GM15510 (cell line): ENCODE measurements around the gene SPRED3.

Experiments
- POLR2A ChIP-seq: IDR thresholded peaks from 3 replicates; pipeline ENCODE4 v1.6.1; 2011; ENCODE audit warnings: borderline replicate concordance; ENCODE audit not compliant: insufficient read length; ENCODE audit errors: extremely low read depth

The SPRED3 gene

GRCh38 chr19:38385804-38386257 is 2.7 kb upstream of the SPRED3 start:
- TF ChIP-seq POLR2A = no peak

DNA sequence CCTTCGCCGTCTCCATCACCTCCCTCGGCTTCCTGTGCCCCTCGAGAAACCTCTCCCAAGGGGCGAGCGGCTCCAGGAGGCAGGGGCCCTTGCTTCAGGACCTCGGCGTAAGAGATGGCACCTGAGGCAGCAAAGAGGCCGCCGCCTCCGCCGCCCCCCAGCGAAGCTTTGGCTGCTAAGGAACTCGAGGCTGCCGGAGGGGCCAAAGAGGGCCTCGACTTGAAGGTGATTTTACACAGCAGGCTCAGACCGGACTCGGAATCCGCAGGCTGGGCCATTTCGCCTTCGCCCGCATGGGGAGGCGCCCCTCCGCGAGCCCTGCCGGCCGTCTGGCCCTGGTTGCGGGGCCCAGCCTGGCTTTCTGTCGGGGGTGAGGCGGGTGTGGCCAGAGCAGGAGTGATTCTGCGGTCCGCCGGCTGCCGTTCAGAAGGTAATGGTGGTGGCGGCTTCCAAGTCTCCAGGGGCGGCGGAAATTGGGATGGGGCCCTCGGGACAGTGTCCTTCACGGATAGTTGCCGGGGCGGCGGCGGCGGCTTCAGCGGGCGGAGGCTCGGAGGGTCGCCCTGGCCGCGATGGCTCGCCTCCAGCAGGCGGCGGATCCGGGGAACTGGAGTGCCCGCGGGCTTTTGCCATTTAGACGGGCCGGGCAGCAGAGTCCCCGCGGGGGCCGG is 2.1 kb upstream of the SPRED3 start:
- TF ChIP-seq POLR2A = no peak

DNA sequence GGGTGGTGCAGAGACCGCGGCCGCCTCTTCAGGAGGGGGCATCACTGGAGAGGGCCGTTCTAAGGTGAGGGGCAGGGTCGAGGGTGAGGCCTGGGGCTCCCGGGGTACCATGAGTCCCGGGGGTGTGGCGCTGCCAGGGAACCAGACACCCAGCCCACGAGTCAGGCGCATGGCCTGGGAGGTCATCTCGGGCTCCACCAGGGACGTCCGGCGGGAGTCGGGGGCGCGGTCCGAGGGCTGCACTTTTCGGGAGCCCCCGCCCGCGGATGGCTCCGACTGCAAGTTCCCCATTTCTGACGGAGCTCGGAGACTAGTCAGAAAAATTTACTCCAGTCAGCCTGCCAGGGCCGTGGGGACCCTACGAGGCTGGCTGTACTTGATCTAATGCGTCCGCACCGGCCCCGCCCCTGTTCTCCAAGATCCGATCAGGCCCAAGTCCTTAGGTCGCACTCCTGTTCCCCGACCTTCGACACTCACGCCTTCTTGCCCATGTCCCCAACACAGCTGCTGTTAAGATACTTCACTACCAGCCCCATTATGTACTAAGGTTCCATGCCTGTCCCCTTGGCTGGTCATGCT is 1.4 kb upstream of the SPRED3 start:
- no peak for TF ChIP-seq POLR2A

DNA sequence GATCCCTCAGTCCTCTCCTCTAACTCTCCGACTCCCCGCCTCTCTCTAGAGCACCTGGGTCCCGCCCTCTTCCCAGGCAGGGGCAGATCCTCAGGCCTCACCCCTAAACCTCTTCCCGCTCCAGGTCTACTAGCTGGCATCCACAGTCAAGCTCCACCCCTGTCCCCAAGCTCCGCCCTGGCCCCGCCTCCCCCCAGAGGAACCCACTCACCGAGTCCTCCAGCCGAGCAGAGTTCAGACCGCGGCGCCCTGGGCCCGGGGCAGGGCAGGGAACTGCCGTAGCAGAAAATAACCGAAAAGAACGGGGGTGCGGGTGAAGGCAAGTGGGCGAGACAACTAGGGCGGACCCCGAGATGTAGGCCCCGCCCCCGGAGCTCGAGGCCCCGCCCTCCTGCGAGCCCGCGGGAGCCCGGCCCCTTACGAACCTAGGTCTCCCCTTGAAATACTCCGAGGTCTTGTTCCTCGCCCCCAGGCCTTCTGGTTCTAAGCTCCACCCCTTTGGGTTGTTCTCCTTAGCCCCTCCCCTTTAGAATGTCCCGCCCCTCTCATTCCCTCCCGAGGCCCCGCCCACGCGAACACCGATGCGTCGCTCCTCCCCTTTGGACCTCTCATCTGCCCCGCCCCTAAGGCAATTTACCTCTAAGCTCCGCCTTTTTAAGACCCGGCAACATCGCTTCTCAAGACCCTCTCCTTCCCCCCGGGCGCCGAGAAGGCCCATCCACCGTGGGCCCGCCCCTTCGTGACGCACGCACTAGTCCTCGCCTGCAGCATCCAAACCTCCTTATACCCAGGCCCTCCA is 748 bp upstream of the SPRED3 start, which contains the start of gene GGN:
GGN (minus strand) TSS at position 485 of the 799 bp plus-strand sequence. CDS start 773 bp downstream, outside the sequence.
- TF ChIP-seq POLR2A = no peak

DNA sequence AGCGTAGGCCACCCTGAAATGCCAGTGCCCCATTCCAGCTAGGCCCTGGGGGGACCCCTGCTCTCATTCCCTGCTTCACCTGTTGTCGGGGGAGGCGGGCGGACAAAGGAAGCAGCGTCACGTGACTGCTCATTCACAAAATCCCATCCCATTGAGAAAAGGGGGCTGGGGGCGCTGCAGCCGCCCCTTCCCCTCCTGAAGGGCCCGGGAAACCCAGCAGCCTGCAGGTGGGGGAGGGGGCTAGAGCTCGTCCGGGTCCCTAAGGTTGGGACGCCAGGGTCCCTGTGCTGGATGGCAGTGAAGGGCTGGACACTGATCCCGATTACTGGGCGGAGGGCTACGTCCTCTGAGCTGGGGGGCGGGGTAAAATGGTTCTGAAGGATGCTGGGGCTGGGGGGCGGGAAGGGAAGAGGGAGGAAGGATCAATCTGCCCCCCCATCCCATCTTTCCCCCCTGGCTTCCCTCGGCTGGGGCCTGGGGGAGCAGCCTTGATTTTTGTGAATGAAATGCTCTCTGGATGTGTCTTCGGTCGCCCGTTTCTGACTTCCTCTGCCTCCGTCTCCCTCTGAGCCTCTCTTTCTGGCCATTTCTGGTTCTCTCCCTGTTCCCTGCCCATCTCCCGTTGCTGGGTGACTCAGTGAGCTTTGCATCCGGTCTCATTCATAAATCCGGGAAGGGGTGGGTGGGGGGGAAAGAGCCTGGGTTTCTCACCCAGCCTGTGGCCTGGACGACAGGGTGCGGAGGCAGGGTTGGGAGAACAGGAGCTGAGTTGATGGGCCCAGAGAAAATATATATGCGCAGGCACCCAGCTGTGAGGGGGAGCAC is 816 bp downstream of the SPRED3 start:
- TF ChIP-seq POLR2A = no peak

DNA sequence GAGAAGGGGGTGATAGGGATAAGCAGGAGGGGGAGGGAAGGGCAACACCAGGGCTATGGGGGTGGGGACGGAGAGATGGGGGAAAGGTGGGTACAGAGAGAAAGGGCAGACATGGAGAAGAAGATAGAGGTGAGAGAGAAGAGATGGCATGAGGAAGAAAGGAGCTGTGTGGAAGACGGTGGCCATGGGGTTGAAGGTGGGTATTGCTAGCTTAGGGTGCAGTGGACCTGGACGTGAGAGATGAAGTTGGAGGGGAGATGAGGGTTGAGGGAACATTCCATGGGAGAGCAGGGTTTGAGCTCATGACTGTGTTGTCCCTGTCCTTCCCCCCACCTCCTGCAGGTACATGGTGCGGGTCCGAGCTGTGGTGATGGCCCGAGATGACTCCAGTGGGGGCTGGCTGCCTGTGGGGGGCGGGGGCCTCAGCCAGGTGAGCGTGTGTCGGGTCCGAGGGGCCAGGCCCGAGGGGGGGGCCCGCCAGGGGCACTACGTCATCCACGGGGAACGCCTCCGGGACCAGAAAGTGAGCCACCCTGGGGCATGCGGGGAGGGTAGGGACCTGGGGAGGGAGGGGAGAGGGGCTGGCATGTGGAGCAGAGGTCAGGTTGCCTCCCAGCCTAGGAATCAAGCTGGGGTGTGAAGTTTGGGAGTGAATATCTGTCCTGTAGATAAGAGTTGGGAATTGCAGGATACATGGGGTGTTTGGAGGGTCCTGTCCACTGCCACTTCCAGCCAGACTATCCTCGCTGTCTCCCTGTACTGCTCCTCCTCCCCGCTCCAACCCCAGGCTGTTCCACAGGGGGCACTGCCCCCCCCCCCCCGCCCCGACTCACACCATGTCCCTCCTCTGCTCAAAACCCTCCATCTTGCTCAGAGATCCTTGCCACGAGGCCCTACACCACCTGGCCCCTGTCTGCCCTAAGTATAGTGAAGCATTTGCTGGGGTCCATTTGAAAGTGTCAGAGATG is 1.7 kb downstream of the SPRED3 start:
- no peak for TF ChIP-seq POLR2A

DNA sequence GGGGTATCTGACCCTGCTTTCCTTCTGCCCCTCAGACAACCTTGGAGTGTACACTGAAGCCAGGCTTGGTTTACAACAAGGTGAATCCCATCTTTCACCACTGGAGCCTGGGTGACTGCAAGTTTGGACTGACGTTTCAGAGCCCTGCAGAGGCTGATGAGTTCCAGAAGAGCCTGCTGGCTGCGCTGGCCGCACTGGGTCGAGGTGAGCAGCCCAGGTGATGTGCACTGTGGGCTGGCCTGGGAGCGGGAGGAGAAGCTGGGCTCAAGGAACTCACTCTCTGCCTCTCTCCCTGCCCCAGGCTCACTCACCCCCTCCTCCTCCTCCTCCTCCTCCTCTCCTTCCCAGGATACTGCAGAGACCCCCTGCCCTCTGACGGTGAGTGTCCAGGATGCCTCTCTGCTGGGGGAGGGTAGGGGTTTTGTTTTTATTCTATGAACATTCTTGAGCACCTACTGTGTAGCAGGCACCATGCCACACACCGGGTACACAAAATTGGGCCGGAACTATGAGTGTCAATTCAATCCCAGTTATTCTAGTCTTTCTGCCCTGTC is 3.5 kb downstream of the SPRED3 start:
- no peak for TF ChIP-seq POLR2A

DNA sequence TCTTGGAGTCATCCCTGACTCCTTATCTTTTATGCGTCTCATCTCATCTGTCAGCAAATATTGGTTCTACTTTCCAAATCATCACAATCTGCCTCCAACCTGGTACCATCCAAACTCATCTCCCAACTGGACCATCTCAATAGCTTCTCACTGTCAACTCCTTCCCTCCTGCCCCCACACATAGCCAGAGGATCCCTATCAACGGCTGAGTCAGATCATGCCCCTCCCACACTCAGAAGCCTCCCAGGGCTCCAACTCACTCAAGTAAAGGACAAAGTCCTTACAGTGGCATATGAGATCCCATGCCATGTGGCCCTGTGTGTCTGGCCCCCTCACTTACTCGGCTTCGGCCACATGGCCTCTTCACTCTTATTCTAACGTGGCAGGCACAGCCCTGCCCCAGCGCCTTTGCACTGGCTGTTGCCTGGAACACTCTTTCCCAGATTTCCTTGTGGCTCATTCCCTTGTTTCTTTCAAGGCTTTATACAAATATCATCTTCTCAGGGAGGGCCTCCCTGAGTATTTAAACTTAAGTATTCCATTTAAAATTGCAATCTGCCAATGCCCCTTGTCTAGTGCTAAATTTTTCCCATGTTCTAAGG is 4.3 kb downstream of the SPRED3 start:
- no peak for TF ChIP-seq POLR2A

DNA sequence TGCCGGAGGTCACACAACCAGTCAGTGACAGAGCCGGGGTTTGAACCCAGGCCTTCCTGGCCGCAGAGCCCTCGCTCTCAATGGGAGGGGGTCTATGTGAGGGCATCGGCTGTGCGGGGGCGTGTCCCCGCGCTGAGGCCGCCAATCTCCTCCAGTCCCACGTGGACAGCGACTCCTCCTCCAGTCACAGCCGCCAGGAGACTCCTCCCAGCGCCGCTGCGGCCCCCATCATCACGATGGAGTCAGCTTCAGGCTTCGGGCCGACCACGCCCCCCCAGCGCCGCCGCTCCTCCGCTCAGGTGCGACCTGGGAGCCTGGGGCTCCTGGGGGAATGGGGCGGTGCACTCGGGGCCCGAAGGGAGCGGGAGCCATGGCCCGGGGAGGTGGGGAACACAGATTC is 6.0 kb downstream of the SPRED3 start:
- no peak for TF ChIP-seq POLR2A

- peak; percentile 50 for TF ChIP-seq POLR2A
Observed at GRCh38 chr19:38395381-38396114, 7.1 kb downstream of the SPRED3 start.

- no peak for TF ChIP-seq POLR2A
Observed at GRCh38 chr19:38399081-38399480, 10.6 kb downstream of the SPRED3 start.

- TF ChIP-seq POLR2A = no peak
Observed at GRCh38 chr19:38399537-38399936, 11.0 kb downstream of the SPRED3 start.
